ENCODE measurements around the gene FOXL2. TPM values are rescaled to one million over a fixed set of nuclear protein-coding genes. Genes with fewer than 3 reads are reported as not detected.

Gene FOXL2
- total RNA-seq, 6 donors from 2014 or later = 0.06 to 0.07 TPM; not detected in 4

DNA sequence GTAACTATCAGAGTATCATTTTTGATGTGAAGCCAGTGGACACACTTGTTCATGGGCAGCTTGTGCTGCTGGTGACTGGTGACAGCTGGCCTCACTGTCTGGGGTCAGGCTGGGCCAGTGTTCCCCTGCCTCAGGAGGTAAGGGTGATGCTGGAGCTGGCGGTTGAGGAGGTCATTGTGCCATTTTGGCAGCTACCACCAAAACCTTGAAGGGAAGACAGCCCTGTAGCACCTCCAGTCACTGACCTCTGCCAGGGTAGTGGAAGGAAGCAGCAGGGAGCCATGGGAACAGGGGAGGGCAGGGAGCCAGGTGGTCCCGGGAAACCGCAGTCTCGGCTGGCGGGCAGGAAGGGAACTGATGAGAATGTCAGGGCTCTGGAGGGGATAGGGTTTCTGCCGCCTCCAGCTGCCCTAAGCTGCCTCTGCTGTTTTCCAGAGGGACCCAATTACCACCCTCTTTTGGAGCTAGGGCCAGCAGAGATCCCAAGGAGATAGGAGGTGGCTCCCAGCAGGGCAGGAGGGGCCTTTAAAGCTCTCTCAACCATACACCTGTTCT is 24.9 kb upstream of the FOXL2 start:
- no peak for TF ChIP-seq POLR2A (IDR thresholded peaks at IDR 0.05)
- no peak for TF ChIP-seq POLR2AphosphoS5 (IDR thresholded peaks at IDR 0.05)
- TF ChIP-seq, protein P1, sequence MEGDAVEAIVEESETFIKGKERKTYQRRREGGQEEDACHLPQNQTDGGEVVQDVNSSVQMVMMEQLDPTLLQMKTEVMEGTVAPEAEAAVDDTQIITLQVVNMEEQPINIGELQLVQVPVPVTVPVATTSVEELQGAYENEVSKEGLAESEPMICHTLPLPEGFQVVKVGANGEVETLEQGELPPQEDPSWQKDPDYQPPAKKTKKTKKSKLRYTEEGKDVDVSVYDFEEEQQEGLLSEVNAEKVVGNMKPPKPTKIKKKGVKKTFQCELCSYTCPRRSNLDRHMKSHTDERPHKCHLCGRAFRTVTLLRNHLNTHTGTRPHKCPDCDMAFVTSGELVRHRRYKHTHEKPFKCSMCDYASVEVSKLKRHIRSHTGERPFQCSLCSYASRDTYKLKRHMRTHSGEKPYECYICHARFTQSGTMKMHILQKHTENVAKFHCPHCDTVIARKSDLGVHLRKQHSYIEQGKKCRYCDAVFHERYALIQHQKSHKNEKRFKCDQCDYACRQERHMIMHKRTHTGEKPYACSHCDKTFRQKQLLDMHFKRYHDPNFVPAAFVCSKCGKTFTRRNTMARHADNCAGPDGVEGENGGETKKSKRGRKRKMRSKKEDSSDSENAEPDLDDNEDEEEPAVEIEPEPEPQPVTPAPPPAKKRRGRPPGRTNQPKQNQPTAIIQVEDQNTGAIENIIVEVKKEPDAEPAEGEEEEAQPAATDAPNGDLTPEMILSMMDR (IDR thresholded peaks at IDR 0.05) = no peak
- TF ChIP-seq EP300 (IDR thresholded peaks at IDR 0.05) = no peak
- H3K36me3 ChIP-seq = no peaks in the 10 kb centered on the region
- no peak for DNase-seq
- WGBS, 2 donors = 45 to 53% methylated on average over 5 of the region's 6 CpGs
- H3K27me3 ChIP-seq = no peaks in the 10 kb centered on the region
- no peaks in the 10 kb centered on the region for H3K4me1 ChIP-seq
- H3K9me3 ChIP-seq = no peaks in the 10 kb centered on the region
- H3K27ac ChIP-seq = no peak overlapping the region
- no peak for ATAC-seq (ENCODE audit: low FRiP score in 2 of 2)
- H3K4me3 ChIP-seq = no peak overlapping the region

DNA sequence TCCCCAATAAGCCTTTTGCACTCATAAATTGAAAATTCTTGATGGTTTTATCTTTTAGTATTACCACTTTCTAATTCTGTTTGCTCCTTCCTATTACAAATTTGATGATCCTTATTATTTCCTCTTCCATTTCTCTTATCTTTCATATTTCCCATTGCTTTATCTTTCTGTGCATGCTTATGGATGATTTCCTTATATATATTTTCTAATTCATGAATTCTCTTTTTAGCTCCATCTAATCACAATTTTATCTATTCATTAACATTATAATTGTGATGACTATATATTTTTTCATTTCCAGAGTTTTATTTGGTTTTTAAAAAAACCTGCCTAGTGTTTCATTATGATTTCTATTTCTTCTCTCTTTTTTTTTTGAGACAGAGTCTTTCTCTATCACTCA is 18.0 kb upstream of the FOXL2 start:
- peaks cover 0 to 14% (median 5%) of the 10 kb centered on the region in 4 donors for H3K9me3 ChIP-seq
- DNase-seq = no peak
- peaks cover 0 to 15% (median 7%) of the 10 kb centered on the region in 4 donors for H3K27me3 ChIP-seq
- H3K4me3 ChIP-seq = no peak overlapping the region
- no peak for ATAC-seq (ENCODE audit: low FRiP score in 2 of 2)
- no peaks in the 10 kb centered on the region for H3K36me3 ChIP-seq
- no peak overlapping the region for H3K27ac ChIP-seq
- peaks cover 3 to 5% (median 5%) of the 10 kb centered on the region in 4 donors for H3K4me1 ChIP-seq
- TF ChIP-seq EP300 (IDR thresholded peaks at IDR 0.05) = no peak
- no peak for TF ChIP-seq POLR2AphosphoS5 (IDR thresholded peaks at IDR 0.05)
- TF ChIP-seq POLR2A (IDR thresholded peaks at IDR 0.05) = no peak
- TF ChIP-seq, protein P1 (IDR thresholded peaks at IDR 0.05) = no peak

DNA sequence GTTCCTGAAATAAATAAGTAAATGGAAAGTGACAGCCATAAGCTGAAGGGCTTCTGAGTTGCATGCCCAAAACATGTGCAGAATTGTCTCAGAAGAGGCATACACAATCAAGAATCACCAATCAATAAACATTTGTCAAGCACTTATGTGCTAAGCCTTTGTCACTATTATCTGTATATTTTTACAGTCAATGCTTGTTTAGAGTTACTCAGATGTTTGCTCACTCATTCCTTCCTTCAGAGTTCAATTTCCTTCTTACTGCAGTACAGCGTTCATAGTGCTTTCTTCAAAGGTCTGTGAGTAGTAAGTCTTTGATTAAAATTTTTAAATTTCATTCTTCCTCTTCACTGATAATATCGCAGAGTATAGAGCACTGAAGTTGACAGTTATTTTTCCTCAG is 17.3 kb upstream of the FOXL2 start:
- Histone ChIP-seq H3K4me1 (peaks cover 3 to 5% (median 5%) of the 10 kb centered on the region in 4 donors), H3K27ac (no peak overlapping the region), H3K36me3 (no peaks in the 10 kb centered on the region), H3K4me3 (no peak overlapping the region), H3K9me3 (peaks cover 0 to 14% (median 5%) of the 10 kb centered on the region in 4 donors), H3K27me3 (peaks cover 0 to 15% (median 7%) of the 10 kb centered on the region in 4 donors)
- ATAC-seq (ENCODE audit: low FRiP score in 2 of 2) (no peak), DNase-seq (no peak)
- TF ChIP-seq POLR2AphosphoS5 (IDR thresholded peaks at IDR 0.05) (no peak), EP300 (IDR thresholded peaks at IDR 0.05) (no peak), POLR2A (IDR thresholded peaks at IDR 0.05) (no peak)
- TF ChIP-seq, protein P1 (IDR thresholded peaks at IDR 0.05) = no peak
- 85 to 87% methylated on average over 2 of the region's 2 CpGs for WGBS, 2 donors

DNA sequence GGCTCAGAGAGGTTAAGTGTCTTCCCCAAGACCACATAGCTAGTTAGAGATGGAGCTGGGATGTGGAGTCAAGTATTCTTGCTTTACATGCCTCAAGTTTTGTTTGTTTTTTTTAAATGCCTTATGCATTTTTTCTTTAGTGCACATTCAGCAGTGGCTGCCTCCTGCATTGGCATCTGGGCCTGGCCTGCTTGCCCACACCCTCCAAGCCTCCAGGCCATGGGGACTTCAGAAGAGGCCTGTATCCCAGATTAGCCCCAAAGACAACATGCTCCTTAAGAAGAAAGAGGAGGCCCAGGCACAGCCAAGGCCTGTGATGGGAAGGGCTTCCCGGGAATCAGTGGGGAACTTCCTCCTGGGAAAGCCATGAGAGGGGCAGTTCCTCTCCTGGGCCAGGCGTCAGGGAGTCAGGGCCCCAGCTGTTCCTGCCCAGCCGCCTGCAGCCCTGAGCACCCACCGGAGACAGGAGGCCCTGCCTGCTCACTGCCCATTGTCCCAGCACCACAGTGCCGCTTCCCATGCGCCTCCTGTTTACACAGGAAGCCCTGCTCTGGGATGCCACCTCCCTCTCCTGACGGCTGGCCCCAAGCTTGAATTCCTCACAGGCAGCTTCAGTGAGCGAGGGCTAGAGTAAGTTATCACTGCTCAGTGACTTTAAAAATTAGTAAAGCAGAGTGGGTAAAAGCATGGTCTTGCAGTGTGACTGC is 16.1 kb upstream of the FOXL2 start:
- peaks cover 3 to 5% (median 5%) of the 10 kb centered on the region in 4 donors for H3K4me1 ChIP-seq
- TF ChIP-seq POLR2A (IDR thresholded peaks at IDR 0.05) = no peak
- TF ChIP-seq, protein P1 (IDR thresholded peaks at IDR 0.05) = no peak
- TF ChIP-seq EP300 (IDR thresholded peaks at IDR 0.05) = no peak
- no peak for TF ChIP-seq POLR2AphosphoS5 (IDR thresholded peaks at IDR 0.05)
- H3K4me3 ChIP-seq = no peak overlapping the region
- H3K27me3 ChIP-seq = peaks cover 0 to 15% (median 7%) of the 10 kb centered on the region in 4 donors
- no peak overlapping the region for H3K27ac ChIP-seq
- ATAC-seq (ENCODE audit: low FRiP score in 2 of 2) = no peak
- no peak for DNase-seq
- WGBS, 2 donors = 48 to 58% methylated on average over 7 to 8 of the region's 8 CpGs
- no peaks in the 10 kb centered on the region for H3K36me3 ChIP-seq
- H3K9me3 ChIP-seq = peaks cover 0 to 14% (median 5%) of the 10 kb centered on the region in 4 donors
